ENCODE results near the gene TEX44.
"Not testable (repeated sequence)": the region's sequence is repeated elsewhere in the genome, so short reads cannot be mapped to it uniquely, and the experiment has no call there.

The TEX44 gene

GRCh38 chr2:231576465-231576864 is 16.2 kb upstream of the TEX44 start:
- Histone ChIP-seq H3K4me3 (replicated peaks; ENCODE audit: low read depth, low read length) (no peak overlapping the region), H3K36me3 (ENCODE audit: control insufficient read depth, insufficient read depth, low read length) (no peaks in the 10 kb centered on the region), H3K27me3 (replicated peaks; ENCODE audit: control insufficient read depth, insufficient read depth, low read length) (no peaks in the 10 kb centered on the region; the same call in 1 of the 2 replicates)
- TF ChIP-seq CTCF (IDR thresholded peaks at IDR 0.05; ENCODE audit: insufficient read depth, low read length, poor library complexity, severe bottlenecking), result no peak
- no peak for DNase-seq (ENCODE audit: extremely low read depth, insufficient read length)

- not testable (repeated sequence) for DNase-seq (ENCODE audit: extremely low read depth, insufficient read length); H3K27me3 ChIP-seq (replicated peaks; ENCODE audit: control insufficient read depth, insufficient read depth, low read length); H3K36me3 ChIP-seq (ENCODE audit: control insufficient read depth, insufficient read depth, low read length); H3K4me3 ChIP-seq (replicated peaks; ENCODE audit: low read depth, low read length)
Measured at GRCh38 chr2:231578655-231579054, 14.0 kb upstream of the TEX44 start.

GRCh38 chr2:231579560-231579959 is 13.1 kb upstream of the TEX44 start:
- H3K36me3 ChIP-seq (ENCODE audit: control insufficient read depth, insufficient read depth, low read length), result no peaks in the 10 kb centered on the region
- TF ChIP-seq CTCF (IDR thresholded peaks at IDR 0.05; ENCODE audit: insufficient read depth, low read length, poor library complexity, severe bottlenecking), result no peak
- no peak for DNase-seq (ENCODE audit: extremely low read depth, insufficient read length)
- H3K27me3 ChIP-seq (replicated peaks; ENCODE audit: control insufficient read depth, insufficient read depth, low read length), result no peaks in the 10 kb centered on the region; the same call in 1 of the 2 replicates
- no peak overlapping the region for H3K4me3 ChIP-seq (replicated peaks; ENCODE audit: low read depth, low read length)

GRCh38 chr2:231581328-231581727 is 11.3 kb upstream of the TEX44 start:
- no peaks in the 10 kb centered on the region; the same call in 1 of the 2 replicates for H3K27me3 ChIP-seq (replicated peaks; ENCODE audit: control insufficient read depth, insufficient read depth, low read length)
- H3K4me3 ChIP-seq (replicated peaks; ENCODE audit: low read depth, low read length), result no peak overlapping the region
- DNase-seq (ENCODE audit: extremely low read depth, insufficient read length), result no peak
- TF ChIP-seq CTCF (IDR thresholded peaks at IDR 0.05; ENCODE audit: insufficient read depth, low read length, poor library complexity, severe bottlenecking), result no peak
- no peaks in the 10 kb centered on the region for H3K36me3 ChIP-seq (ENCODE audit: control insufficient read depth, insufficient read depth, low read length)

GRCh38 chr2:231583982-231584381 is 8.7 kb upstream of the TEX44 start:
- Histone ChIP-seq H3K27me3 (replicated peaks; ENCODE audit: control insufficient read depth, insufficient read depth, low read length) (no peaks in the 10 kb centered on the region; the same call in 1 of the 2 replicates), H3K4me3 (replicated peaks; ENCODE audit: low read depth, low read length) (no peak overlapping the region), H3K36me3 (ENCODE audit: control insufficient read depth, insufficient read depth, low read length) (no peaks in the 10 kb centered on the region)
- no peak for TF ChIP-seq CTCF (IDR thresholded peaks at IDR 0.05; ENCODE audit: insufficient read depth, low read length, poor library complexity, severe bottlenecking)
- DNase-seq (ENCODE audit: extremely low read depth, insufficient read length), result no peak

GRCh38 chr2:231587744-231588143 is 4.9 kb upstream of the TEX44 start:
- not testable (repeated sequence) for H3K4me3 ChIP-seq (replicated peaks; ENCODE audit: low read depth, low read length); DNase-seq (ENCODE audit: extremely low read depth, insufficient read length); H3K36me3 ChIP-seq (ENCODE audit: control insufficient read depth, insufficient read depth, low read length); H3K27me3 ChIP-seq (replicated peaks; ENCODE audit: control insufficient read depth, insufficient read depth, low read length)

- no peaks in the 10 kb centered on the region for H3K36me3 ChIP-seq (ENCODE audit: control insufficient read depth, insufficient read depth, low read length)
- no peak overlapping the region for H3K4me3 ChIP-seq (replicated peaks; ENCODE audit: low read depth, low read length)
- DNase-seq (ENCODE audit: extremely low read depth, insufficient read length), result no peak
- TF ChIP-seq CTCF (IDR thresholded peaks at IDR 0.05; ENCODE audit: insufficient read depth, low read length, poor library complexity, severe bottlenecking), result no peak
- H3K27me3 ChIP-seq (replicated peaks; ENCODE audit: control insufficient read depth, insufficient read depth, low read length), result no peaks in the 10 kb centered on the region
Measured at GRCh38 chr2:231589656-231590055, 3.0 kb upstream of the TEX44 start.

All from GM06990 (cell line).